Ectodermal cell (in vitro differentiated cells): ENCODE measurements around the gene SLC4A5.
"Not testable (repeated sequence)": the region's sequence is repeated elsewhere in the genome, so short reads cannot be mapped to it uniquely, and the experiment has no call there.

ENCODE experiments used
- H3K27ac ChIP-seq: 2 replicates; pipeline ENCODE4 v1.7.0; 2013; ENCODE audit warnings: mild to moderate bottlenecking, low read depth, low read length; ENCODE audit not compliant: insufficient read depth, poor library complexity, severe bottlenecking
- H3K27me3 ChIP-seq: 2 replicates; pipeline ENCODE4 v1.7.0; 2013; ENCODE audit warnings: mild to moderate bottlenecking, low read length; ENCODE audit not compliant: insufficient read depth, control insufficient read depth, poor library complexity, severe bottlenecking
- H3K36me3 ChIP-seq: one replicate; pipeline ENCODE4 v1.7.0; 2013; ENCODE audit warnings: low read length; ENCODE audit not compliant: control insufficient read depth, insufficient read depth
- H3K4me1 ChIP-seq: one replicate; pipeline ENCODE4 v1.7.0; 2013; ENCODE audit warnings: low read length; ENCODE audit not compliant: control insufficient read depth, insufficient read depth
- H3K4me3 ChIP-seq: 2 replicates; pipeline ENCODE4 v1.7.0; 2013; ENCODE audit warnings: low read depth, low read length, control low read depth; ENCODE audit not compliant: insufficient read depth
- H3K9me3 ChIP-seq: 2 replicates; pipeline ENCODE4 v1.7.0; 2013; ENCODE audit warnings: mild to moderate bottlenecking, low read length, moderate library complexity; ENCODE audit not compliant: control insufficient read depth
- whole genome bisulfite sequencing, 2 experiments: methylation state at CpG; one replicate each; pipeline ENCODE4 v1.1.7; 2013; ENCODE audit warnings: missing lambda C conversion rate in 2 of 2; 5-methylcytosine and 5-hydroxymethylcytosine counted together

Gene SLC4A5

GRCh38 chr2:74244286-74244685 is 98.9 kb downstream of the SLC4A5 start:
- 85 to 90% methylated on average over 3 of the region's 3 CpGs for WGBS, 2 experiments
- Histone ChIP-seq H3K4me3 (no peak overlapping the region), H3K27ac (no peak overlapping the region), H3K4me1 (no peaks in the 10 kb centered on the region), H3K36me3 (no peaks in the 10 kb centered on the region), H3K27me3 (no peaks in the 10 kb centered on the region), H3K9me3 (no peaks in the 10 kb centered on the region)

GRCh38 chr2:74242354-74243071 is 100.7 kb downstream of the SLC4A5 start:
- Histone ChIP-seq H3K27ac (no peak overlapping the region), H3K27me3 (no peaks in the 10 kb centered on the region)
- 88 to 90% methylated on average over 7 of the region's 7 CpGs for WGBS, 2 experiments

GRCh38 chr2:74239346-74239745 is 103.9 kb downstream of the SLC4A5 start:
- no peaks in the 10 kb centered on the region for H3K9me3 ChIP-seq
- no peak overlapping the region for H3K27ac ChIP-seq
- no peak overlapping the region for H3K4me3 ChIP-seq
- H3K27me3 ChIP-seq, result no peaks in the 10 kb centered on the region
- no peaks in the 10 kb centered on the region for H3K36me3 ChIP-seq
- H3K4me1 ChIP-seq, result no peaks in the 10 kb centered on the region
- 83 to 84% methylated on average over 7 of the region's 7 CpGs for WGBS, 2 experiments

More at GRCh38 chr2:74242354-74243071, 100.7 kb downstream of the SLC4A5 start:
- Histone ChIP-seq H3K36me3 (no peaks in the 10 kb centered on the region), H3K9me3 (no peaks in the 10 kb centered on the region), H3K4me3 (no peak overlapping the region), H3K4me1 (no peaks in the 10 kb centered on the region)

GRCh38 chr2:74238879-74239278 is 104.3 kb downstream of the SLC4A5 start:
- Histone ChIP-seq H3K4me3 (no peak overlapping the region), H3K4me1 (no peaks in the 10 kb centered on the region), H3K9me3 (no peaks in the 10 kb centered on the region), H3K36me3 (no peaks in the 10 kb centered on the region), H3K27me3 (no peaks in the 10 kb centered on the region), H3K27ac (no peak overlapping the region)
- 88 to 90% methylated on average over 2 of the region's 2 CpGs for WGBS, 2 experiments

- Histone ChIP-seq H3K27ac (no peak overlapping the region), H3K4me3 (no peak overlapping the region), H3K36me3 (no peaks in the 10 kb centered on the region), H3K4me1 (no peaks in the 10 kb centered on the region), H3K27me3 (no peaks in the 10 kb centered on the region), H3K9me3 (no peaks in the 10 kb centered on the region)
- WGBS, 2 experiments, result 91 to 93% methylated on average over 5 of the region's 5 CpGs
Measured at GRCh38 chr2:74235041-74235440, 108.2 kb downstream of the SLC4A5 start.

- H3K36me3 ChIP-seq, result no peaks in the 10 kb centered on the region
- no peaks in the 10 kb centered on the region for H3K9me3 ChIP-seq
- H3K27me3 ChIP-seq, result no peaks in the 10 kb centered on the region
- H3K4me3 ChIP-seq, result no peak overlapping the region
- H3K27ac ChIP-seq, result no peak overlapping the region
- H3K4me1 ChIP-seq, result no peaks in the 10 kb centered on the region
Measured at GRCh38 chr2:74233648-74234047, 109.6 kb downstream of the SLC4A5 start.

- no peaks in the 10 kb centered on the region for H3K9me3 ChIP-seq
- H3K27me3 ChIP-seq, result no peaks in the 10 kb centered on the region
- no peak overlapping the region for H3K4me3 ChIP-seq
- no peaks in the 10 kb centered on the region for H3K4me1 ChIP-seq
- WGBS, 2 experiments, result 94 to 96% methylated on average over 6 of the region's 6 CpGs
- H3K27ac ChIP-seq, result no peak overlapping the region
- no peaks in the 10 kb centered on the region for H3K36me3 ChIP-seq
Measured at GRCh38 chr2:74232426-74232825, 110.8 kb downstream of the SLC4A5 start.

GRCh38 chr2:74229865-74230264 is 113.4 kb downstream of the SLC4A5 start:
- not testable (repeated sequence) for H3K36me3 ChIP-seq, H3K4me3 ChIP-seq, H3K27me3 ChIP-seq, H3K4me1 ChIP-seq, H3K27ac ChIP-seq, H3K9me3 ChIP-seq
- 91 to 94% methylated on average over 5 of the region's 5 CpGs for WGBS, 2 experiments

DNA sequence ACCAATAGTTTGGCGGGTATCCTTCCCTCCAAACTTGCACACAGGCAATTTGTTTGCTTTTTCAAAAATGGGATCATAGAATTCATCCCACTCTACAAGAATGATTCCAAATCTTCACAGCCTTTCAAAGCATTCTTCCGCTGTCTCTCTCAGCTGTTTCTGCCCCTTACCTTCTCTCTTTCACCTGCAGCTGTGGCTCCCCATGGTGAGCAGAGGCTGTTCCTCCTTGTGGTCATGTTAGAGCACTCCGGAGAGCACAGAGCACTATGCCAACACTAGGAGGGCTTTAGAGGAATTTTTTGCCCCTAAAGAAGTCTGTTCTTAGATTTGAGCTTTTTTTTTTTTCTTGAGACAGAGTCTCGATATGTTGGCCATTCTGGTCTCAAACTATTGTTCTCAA is 114.4 kb downstream of the SLC4A5 start:
- Histone ChIP-seq H3K27me3 (no peaks in the 10 kb centered on the region), H3K9me3 (no peaks in the 10 kb centered on the region), H3K4me3 (no peak overlapping the region), H3K27ac (no peak overlapping the region), H3K36me3 (no peaks in the 10 kb centered on the region), H3K4me1 (no peaks in the 10 kb centered on the region)
- 71% methylated on average over 4 of the region's 4 CpGs for WGBS, 2 experiments

- no peak overlapping the region for H3K27ac ChIP-seq
- whole genome bisulfite sequencing, 2 experiments, result 80 to 84% methylated on average over 5 of the region's 5 CpGs
- no peaks in the 10 kb centered on the region for H3K4me1 ChIP-seq
- H3K36me3 ChIP-seq, result no peaks in the 10 kb centered on the region
- no peaks in the 10 kb centered on the region for H3K27me3 ChIP-seq
- no peaks in the 10 kb centered on the region for H3K9me3 ChIP-seq
- no peak overlapping the region for H3K4me3 ChIP-seq
Measured at GRCh38 chr2:74227646-74228045, 115.6 kb downstream of the SLC4A5 start.
